GM12892 (cell line): ENCODE data around the gene OTUD1.

Source experiments
- POLR2A ChIP-seq: IDR thresholded peaks from 2 replicates; pipeline ENCODE4 v1.6.1; 2011; ENCODE audit warnings: low read depth, low read length, control low read depth
- POLR2AphosphoS5 ChIP-seq: IDR thresholded peaks from 2 replicates; pipeline ENCODE4 v1.6.1; 2011; ENCODE audit warnings: low read depth, low read length, control low read depth

- TF ChIP-seq POLR2A, result no peak
- TF ChIP-seq POLR2AphosphoS5, result no peak
Measured at GRCh38 chr10:23448802-23449570, 10.1 kb downstream of the OTUD1 start.
